ENCODE data around the gene AOAH.

GRCh38 chr7:36521911-36522310 is 202.4 kb downstream of the AOAH start:
- TF ChIP-seq CCDC6 (CRISPR knock-in tag; IDR thresholded peaks at IDR 0.05), result no peak
- TF ChIP-seq MED1 (CRISPR knock-in tag; IDR thresholded peaks at IDR 0.05), result no peak

Data from HepG2 (cell line).